Measurements from ENCODE around the gene CIT. TPM values are rescaled to one million over a fixed set of nuclear protein-coding genes. Genes with fewer than 3 reads are reported as not detected.

CIT gene
- total RNA-seq, 1 donor from 2014 or later = 53.5 TPM

DNA sequence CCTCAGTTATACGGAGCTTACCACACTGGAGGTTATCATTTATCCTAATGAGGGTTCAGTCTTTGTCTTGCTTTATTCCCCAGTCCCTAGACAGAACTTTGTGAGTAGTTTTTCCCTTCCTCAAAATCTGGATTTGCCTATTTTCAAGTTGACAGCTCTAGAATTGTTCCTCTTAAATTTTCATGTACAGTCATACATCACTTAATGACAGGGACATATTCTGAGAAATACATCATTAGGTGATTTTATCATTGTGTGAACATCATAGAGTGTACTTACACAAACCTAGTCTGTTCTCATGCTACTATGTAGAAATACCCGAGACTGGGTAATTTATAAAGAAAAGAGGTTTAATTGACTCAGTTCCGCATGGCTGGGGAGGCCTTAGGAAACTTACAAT is 206.1 kb downstream of the CIT start:
- H3K4me3 Mint-ChIP-seq (ENCODE audit: low read depth) = peak overlapping the region; percentile 30
- intact Hi-C loops (cut with micrococcal nuclease) = no loop called here
- peaks cover 70% of the 10 kb centered on the region for H3K4me1 Mint-ChIP-seq (ENCODE audit: low read depth)
- no peak for DNase-seq (ENCODE audit: low spot score)
- peaks cover 67% of the 10 kb centered on the region for H3K36me3 Mint-ChIP-seq (ENCODE audit: low read depth)
- H3K27ac Mint-ChIP-seq = peak overlapping the region; percentile 84
- no peaks in the 10 kb centered on the region for H3K9me3 Mint-ChIP-seq
- no peaks in the 10 kb centered on the region for H3K27me3 Mint-ChIP-seq (ENCODE audit: low read depth)

DNA sequence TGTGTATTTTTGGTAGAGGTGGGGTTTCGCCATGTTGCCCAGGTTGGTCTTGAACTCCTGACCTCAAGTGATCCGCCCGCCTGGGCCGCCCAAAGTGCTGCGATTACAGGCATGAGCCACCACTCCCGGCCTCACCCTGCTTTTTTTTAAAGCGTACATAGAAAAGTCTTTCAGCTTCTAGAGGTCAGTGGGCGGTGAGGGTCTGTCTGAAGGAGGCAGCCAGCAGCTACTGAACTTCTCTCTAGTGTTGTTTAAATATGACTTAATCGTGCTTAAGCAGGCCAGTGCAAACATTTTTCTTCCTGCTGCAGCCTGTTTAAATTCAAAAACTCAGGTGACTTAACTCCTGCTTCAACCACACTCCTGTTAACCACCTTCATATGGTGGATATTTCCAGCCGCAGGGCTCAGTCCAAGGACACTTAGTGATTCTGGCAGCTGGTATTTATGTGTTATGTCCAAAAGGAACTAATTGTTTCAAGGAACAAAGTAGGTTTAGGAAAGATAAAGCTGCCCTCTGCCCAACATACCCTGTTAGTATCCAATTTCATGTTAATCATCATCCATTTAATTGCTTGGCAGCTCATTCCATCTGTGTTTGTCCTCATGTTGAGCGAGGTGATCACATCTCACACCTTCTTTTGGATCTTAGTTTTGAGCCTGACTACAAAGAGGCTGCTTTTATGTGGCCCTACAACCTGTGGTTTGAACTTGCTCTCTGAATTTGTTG is 207.2 kb downstream of the CIT start:
- intact Hi-C loops (cut with micrococcal nuclease) = loop anchor here (5.0 to 10.0 kb wide), 3 partner anchors 315 to 1295 kb away; partner anchors contain the start of genes BICDL1, MLEC, SUDS3 and TAOK3
- no peak for DNase-seq (ENCODE audit: low spot score)
- Mint-ChIP-seq H3K36me3 (ENCODE audit: low read depth) (peaks cover 55% of the 10 kb centered on the region), H3K9me3 (no peaks in the 10 kb centered on the region), H3K4me1 (ENCODE audit: low read depth) (peaks cover 70% of the 10 kb centered on the region), H3K27me3 (ENCODE audit: low read depth) (no peaks in the 10 kb centered on the region), H3K27ac (peak overlapping the region; percentile 74), H3K4me3 (ENCODE audit: low read depth) (peak overlapping the region; percentile 75)

DNA sequence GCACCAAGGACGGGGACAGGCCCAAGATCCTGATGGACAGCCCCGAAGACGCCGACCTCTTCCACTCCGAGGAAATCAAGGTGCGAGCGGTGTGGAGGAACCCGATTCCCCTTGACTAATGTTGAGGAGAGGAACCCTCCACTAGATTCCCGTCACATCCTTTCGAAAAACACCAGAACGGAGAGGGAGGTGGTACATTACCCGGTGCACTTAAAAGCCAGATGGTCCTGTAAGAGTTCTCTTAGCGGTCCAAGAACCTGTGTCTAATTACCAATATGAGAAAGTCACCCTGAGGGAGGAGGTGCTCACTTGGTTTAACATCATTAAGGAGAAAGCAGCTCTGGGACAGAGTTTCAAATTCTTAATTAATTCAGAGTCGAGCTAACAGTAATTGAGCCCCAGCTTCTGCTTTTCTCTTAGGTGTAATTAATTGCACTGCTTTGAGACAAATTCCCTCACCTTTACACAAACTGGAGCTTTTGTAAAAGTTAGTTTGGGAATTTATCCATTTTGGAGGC is 208.7 kb downstream of the CIT start:
- peaks cover 40% of the 10 kb centered on the region for H3K36me3 Mint-ChIP-seq (ENCODE audit: low read depth)
- peaks cover 56% of the 10 kb centered on the region for H3K4me1 Mint-ChIP-seq (ENCODE audit: low read depth)
- H3K27me3 Mint-ChIP-seq (ENCODE audit: low read depth) = no peaks in the 10 kb centered on the region
- H3K9me3 Mint-ChIP-seq = no peaks in the 10 kb centered on the region
- peak overlapping the region; percentile 90 for H3K4me3 Mint-ChIP-seq (ENCODE audit: low read depth)
- peak overlapping the region; percentile 84 for H3K27ac Mint-ChIP-seq
- intact Hi-C loops (cut with micrococcal nuclease) = loop anchor here (5.0 to 10.0 kb wide), 3 partner anchors 316 to 1294 kb away; partner anchors contain the start of genes BICDL1, MLEC, SUDS3 and TAOK3
- DNase-seq (ENCODE audit: low spot score) = no peak

DNA sequence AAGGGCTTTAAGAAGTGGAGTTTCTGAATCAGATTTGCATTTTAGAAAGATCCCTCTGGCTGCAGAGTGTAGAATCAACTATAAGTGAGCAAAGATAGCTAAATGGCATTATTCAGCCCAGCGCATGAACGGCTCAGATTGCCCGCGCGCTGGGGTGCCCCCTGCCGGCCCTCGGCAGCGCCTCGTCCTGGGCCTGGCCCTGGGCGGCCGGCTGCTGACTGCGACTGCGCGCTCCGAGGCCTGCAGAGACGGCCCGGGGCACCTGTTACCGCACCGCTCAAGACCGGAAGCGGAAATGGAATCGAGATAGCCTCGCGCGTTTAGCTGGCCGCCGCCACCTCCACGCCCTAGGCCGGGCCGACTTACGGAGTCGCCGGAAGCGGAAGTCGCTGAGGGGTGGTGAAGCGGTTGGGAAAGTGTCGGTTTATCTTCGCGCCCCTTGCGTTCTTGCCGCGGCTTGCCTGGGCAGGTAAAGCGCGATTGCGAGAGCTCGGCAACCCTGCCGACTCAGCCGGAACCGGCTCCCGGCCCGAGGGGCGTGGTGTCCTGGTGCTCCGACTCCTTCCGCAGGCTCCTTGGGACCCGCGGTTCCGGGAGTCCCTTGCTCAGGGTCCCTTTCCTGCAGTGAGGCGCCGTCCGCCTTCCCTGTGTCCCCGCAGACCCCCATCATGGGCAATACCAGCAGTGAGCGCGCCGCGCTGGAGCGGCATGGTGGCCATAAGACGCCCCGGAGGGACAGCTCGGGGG is 209.4 kb downstream of the CIT start, which contains the start of gene PRKAB1:
PRKAB1 (plus strand) TSS at position 557 of the 747 bp plus-strand sequence; CDS start at position 669, 112 bp downstream.
- intact Hi-C loops (cut with micrococcal nuclease) = loop anchor here (1.0 to 10.0 kb wide), 4 partner anchors 89 to 1293 kb away; partner anchors contain the start of genes BICDL1, MLEC, SUDS3 and TAOK3
- H3K4me3 Mint-ChIP-seq (ENCODE audit: low read depth) = peak within 1 kb of the TSS; percentile 90
- H3K27ac Mint-ChIP-seq = peak within 1 kb of the TSS; percentile 84
- DNase-seq (ENCODE audit: low spot score) = peak; percentile 96
- H3K36me3 Mint-ChIP-seq (ENCODE audit: low read depth) = peaks cover 34% of the 10 kb centered on the region
- H3K9me3 Mint-ChIP-seq = no peaks in the 10 kb centered on the region
- no peaks in the 10 kb centered on the region for H3K27me3 Mint-ChIP-seq (ENCODE audit: low read depth)
- H3K4me1 Mint-ChIP-seq (ENCODE audit: low read depth) = peaks cover 49% of the 10 kb centered on the region

DNA sequence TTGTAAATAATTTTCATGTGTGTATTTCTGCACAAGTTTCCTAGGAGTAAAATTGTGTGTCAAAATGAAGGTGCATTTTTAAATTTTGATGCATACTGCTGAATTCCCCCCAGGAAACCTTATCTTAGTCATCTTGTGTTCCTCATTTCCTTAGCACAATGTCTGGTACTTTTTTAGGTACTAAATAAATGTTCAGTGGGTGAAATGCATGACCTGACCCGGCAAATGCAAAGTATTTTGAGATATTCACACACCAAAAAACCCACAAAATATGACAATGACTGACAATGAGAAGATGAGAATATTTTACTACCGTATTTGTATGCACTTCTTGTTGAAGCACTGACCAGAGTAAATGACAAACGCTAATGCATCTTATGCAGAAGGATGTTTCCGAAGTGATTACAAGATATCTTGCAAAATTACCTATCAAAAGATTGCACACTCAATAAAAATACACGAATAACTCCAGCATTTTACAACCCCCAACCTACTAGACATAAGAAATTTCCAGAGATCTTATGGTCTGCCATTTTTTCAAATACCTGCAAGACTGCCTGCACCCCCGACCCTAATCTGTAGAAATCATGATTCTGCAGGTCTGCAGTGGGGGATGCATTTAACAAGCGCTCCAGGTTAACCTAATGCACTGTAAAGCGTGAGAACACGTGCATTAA is 210.1 kb downstream of the CIT start:
- H3K27me3 Mint-ChIP-seq (ENCODE audit: low read depth) = peaks cover 3% of the 10 kb centered on the region
- intact Hi-C loops (cut with micrococcal nuclease) = loop anchor here (1.0 to 10.0 kb wide), 4 partner anchors 89 to 1292 kb away; partner anchors contain the start of genes BICDL1, MLEC, SUDS3 and TAOK3
- peaks cover 27% of the 10 kb centered on the region for H3K36me3 Mint-ChIP-seq (ENCODE audit: low read depth)
- no peak for DNase-seq (ENCODE audit: low spot score)
- H3K9me3 Mint-ChIP-seq = no peaks in the 10 kb centered on the region
- peaks cover 42% of the 10 kb centered on the region for H3K4me1 Mint-ChIP-seq (ENCODE audit: low read depth)
- peak overlapping the region; percentile 90 for H3K4me3 Mint-ChIP-seq (ENCODE audit: low read depth)
- peak overlapping the region; percentile 75 for H3K27ac Mint-ChIP-seq

DNA sequence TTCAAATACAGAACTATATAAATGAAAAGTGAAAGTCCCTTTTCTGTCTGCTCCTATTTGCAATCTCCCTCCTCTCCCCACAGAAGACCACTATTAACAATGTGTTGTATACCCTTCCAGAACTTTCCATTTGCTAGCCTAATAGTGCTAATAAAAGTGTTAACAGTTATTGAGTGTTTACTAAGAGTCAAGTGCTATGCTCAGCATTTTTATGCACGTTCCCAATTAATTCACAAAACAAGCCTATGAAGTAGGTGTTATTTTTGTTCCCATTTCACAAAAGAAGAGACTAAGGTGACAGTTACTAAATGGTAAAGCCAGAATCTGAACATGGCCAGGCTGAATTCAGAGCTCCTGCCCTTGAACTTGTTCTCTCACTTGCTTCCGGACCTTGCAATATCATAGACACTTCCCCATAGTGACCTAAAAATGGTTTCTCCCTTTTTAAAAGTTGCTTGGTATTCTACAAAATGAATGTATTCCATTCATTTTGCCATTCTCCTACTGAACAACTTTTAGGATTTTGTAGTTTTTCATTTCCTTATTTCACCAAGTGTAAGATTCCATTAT is 210.8 kb downstream of the CIT start:
- Mint-ChIP-seq H3K4me1 (ENCODE audit: low read depth) (peaks cover 35% of the 10 kb centered on the region), H3K36me3 (ENCODE audit: low read depth) (peaks cover 19% of the 10 kb centered on the region)
- intact Hi-C loops (cut with micrococcal nuclease) = loop anchor here (5.0 to 10.0 kb wide), 3 partner anchors 318 to 1292 kb away; partner anchors contain the start of genes BICDL1, MLEC, SUDS3 and TAOK3

DNA sequence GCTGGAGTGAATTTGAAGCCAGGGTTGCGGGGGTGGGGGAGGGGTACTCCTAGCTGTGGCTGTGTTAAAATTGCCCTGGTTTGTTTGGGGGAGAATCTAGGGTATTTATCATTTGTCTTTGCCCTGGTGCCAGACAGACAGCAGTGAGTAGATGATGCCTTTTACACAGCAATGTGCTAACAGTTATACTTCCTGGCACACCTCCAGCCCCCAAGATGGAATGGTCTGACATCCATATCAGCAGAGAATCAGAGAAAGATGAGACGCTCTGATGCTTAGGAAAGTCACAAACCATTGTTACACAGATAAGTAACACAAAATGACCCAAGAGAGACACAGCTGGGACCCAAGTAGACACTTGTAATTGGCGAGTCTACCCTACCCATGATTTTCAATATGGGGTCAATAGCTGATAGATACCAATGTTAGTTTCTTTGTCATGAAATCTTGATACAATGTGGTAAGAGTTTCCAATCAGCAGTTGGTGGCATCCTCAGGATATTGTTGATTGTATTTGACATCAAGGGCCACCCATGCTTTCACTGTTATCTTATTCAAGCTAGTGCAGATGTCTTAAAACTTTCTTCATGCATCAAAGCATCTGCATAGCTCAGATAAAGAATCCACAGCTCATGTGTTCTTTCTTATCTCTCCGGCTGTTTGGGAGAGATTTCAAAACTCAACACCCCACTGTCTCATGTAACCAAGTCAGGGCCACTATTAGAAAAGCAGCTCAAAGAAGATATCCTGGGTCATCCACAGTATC is 211.8 kb downstream of the CIT start:
- Mint-ChIP-seq H3K9me3 (no peaks in the 10 kb centered on the region), H3K27ac (no peak overlapping the region), H3K4me1 (ENCODE audit: low read depth) (peaks cover 26% of the 10 kb centered on the region), H3K27me3 (ENCODE audit: low read depth) (peaks cover 3% of the 10 kb centered on the region), H3K36me3 (ENCODE audit: low read depth) (peaks cover 10% of the 10 kb centered on the region), H3K4me3 (ENCODE audit: low read depth) (no peak overlapping the region)
- intact Hi-C loops (cut with micrococcal nuclease) = loop anchor here (5.0 to 10.0 kb wide), 3 partner anchors 319 to 1291 kb away; partner anchors contain the start of genes BICDL1, MLEC, SUDS3 and TAOK3
- no peak for DNase-seq (ENCODE audit: low spot score)

More for the DNA sequence above, 210.8 kb downstream of the CIT start:
- no peak for DNase-seq (ENCODE audit: low spot score)
- Mint-ChIP-seq H3K27me3 (ENCODE audit: low read depth) (peaks cover 3% of the 10 kb centered on the region), H3K4me3 (ENCODE audit: low read depth) (peak overlapping the region; percentile 17), H3K27ac (peak overlapping the region; percentile 1), H3K9me3 (no peaks in the 10 kb centered on the region)

DNA sequence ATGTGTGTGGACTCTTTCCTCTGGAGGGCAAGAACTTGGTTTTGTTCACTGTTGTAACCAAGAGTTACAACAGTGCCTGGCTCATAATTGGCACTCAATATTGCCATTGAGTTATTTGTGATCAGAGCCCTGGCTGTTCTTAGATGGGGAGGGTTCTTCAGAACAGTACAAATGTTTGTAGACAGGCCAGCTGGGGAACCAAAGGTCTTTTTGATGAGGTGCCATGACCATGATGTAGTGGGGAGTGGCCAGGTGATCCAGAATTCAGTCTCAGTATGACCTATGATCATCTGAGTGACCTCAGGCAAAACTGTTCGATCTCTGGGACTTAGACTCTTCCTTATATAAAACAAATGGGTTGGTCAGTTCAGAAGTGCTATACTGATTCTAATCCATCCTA is 212.5 kb downstream of the CIT start:
- H3K4me1 Mint-ChIP-seq (ENCODE audit: low read depth) = peaks cover 26% of the 10 kb centered on the region
- H3K4me3 Mint-ChIP-seq (ENCODE audit: low read depth) = no peak overlapping the region
- intact Hi-C loops (cut with micrococcal nuclease) = loop anchor here (5.0 to 10.0 kb wide), 3 partner anchors 320 to 1290 kb away; partner anchors contain the start of genes BICDL1, MLEC, SUDS3 and TAOK3
- peaks cover 3% of the 10 kb centered on the region for H3K27me3 Mint-ChIP-seq (ENCODE audit: low read depth)
- H3K36me3 Mint-ChIP-seq (ENCODE audit: low read depth) = peaks cover 4% of the 10 kb centered on the region
- no peak for DNase-seq (ENCODE audit: low spot score)
- no peak overlapping the region for H3K27ac Mint-ChIP-seq
- H3K9me3 Mint-ChIP-seq = no peaks in the 10 kb centered on the region

DNA sequence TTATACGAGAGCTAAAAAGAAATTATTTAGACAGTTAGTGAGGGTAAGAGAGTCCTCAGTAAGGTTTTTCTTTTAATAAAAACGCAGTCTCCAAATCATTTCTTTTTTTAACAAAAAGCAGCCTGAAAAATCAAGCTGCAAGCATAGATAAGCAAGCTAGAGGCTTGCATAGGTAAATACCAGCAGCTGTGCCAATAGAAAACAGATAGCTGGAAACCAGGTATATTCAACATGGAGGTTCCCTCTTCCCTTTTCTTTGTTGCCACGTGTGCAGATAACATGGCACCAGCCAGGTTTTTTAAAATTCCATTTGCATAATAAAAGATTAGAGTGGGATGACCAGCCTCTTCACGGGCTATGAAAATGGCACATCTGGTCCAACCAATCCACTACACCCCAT is 215.2 kb downstream of the CIT start:
- Mint-ChIP-seq H3K36me3 (ENCODE audit: low read depth) (no peaks in the 10 kb centered on the region), H3K27ac (no peak overlapping the region), H3K9me3 (no peaks in the 10 kb centered on the region), H3K4me3 (ENCODE audit: low read depth) (no peak overlapping the region), H3K4me1 (ENCODE audit: low read depth) (peaks cover 18% of the 10 kb centered on the region), H3K27me3 (ENCODE audit: low read depth) (peaks cover 3% of the 10 kb centered on the region)
- intact Hi-C loops (cut with micrococcal nuclease) = loop anchor here (10.0 kb wide), 2 partner anchors 323 to 1287 kb away; partner anchors contain the start of genes BICDL1, SUDS3 and TAOK3
- DNase-seq (ENCODE audit: low spot score) = no peak

DNA sequence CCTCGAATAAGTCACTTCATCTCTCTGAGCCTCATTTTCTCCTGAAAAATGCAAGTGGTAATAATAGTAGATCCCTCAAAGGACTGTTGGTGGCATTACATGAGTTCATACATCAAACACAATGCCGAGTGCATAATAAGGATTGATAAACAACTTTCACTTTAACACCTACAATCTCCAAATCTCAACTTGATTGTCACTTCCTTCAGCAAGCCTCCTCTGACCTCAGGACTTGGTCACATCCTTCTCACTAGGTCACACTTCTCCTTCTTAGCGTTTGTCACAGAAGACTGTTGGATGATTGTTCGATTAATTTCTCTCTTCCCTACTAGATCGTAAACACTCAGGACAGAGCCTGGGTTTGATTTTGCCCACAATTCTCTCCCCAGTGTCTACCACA is 217.0 kb downstream of the CIT start:
- intact Hi-C loops (cut with micrococcal nuclease) = loop anchor here (10.0 kb wide), 2 partner anchors 325 to 1285 kb away; partner anchors contain the start of genes BICDL1, SUDS3 and TAOK3

DNA sequence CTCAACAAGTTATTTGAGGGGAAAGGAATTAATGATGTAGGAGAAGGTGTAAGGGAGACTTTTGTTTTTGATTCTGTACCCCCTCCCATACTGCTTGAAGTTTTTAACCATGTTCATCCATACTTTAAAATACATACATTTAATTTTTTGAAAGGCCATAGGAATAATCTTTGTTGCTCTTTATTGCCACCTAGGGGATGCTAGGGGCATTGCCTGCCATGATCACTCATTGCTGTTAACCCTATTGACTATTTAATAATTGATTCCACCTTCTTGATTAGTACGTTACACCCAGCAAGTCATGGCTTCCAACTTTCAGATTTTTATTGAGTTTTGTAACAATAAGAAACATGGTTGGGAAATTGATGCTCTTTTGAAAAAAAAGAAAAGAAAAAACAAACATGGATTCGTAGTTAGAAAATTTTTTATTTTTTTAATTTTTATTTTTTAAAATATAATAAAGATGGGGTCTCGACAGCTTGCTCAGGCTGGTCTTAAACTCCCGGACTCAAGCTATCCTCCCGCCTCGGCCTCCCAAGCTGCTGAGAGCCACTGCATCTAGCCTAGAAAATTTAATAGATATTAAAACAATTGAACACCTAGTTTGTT is 217.7 kb downstream of the CIT start:
- Mint-ChIP-seq H3K4me1 (ENCODE audit: low read depth) (peaks cover 9% of the 10 kb centered on the region), H3K9me3 (peaks cover 3% of the 10 kb centered on the region), H3K4me3 (ENCODE audit: low read depth) (no peak overlapping the region), H3K36me3 (ENCODE audit: low read depth) (no peaks in the 10 kb centered on the region), H3K27me3 (ENCODE audit: low read depth) (peaks cover 3% of the 10 kb centered on the region), H3K27ac (no peak overlapping the region)
- DNase-seq (ENCODE audit: low spot score) = no peak
- intact Hi-C loops (cut with micrococcal nuclease) = no loop called here

More for the DNA sequence above, 217.0 kb downstream of the CIT start:
- H3K27ac Mint-ChIP-seq = no peak overlapping the region
- peaks cover 3% of the 10 kb centered on the region for H3K27me3 Mint-ChIP-seq (ENCODE audit: low read depth)
- H3K9me3 Mint-ChIP-seq = no peaks in the 10 kb centered on the region
- H3K4me3 Mint-ChIP-seq (ENCODE audit: low read depth) = no peak overlapping the region
- H3K4me1 Mint-ChIP-seq (ENCODE audit: low read depth) = peaks cover 9% of the 10 kb centered on the region
- DNase-seq (ENCODE audit: low spot score) = no peak
- H3K36me3 Mint-ChIP-seq (ENCODE audit: low read depth) = no peaks in the 10 kb centered on the region
